Pons (tissue), 1 donor: ENCODE results near the gene SLC25A36.
"Not testable (repeated sequence)": the region's sequence is repeated elsewhere in the genome, so short reads cannot be mapped to it uniquely, and the experiment has no call there.

Experiments
- DNase-seq: peaks from one replicate; pipeline ENCODE4 v3.0.0-alpha.2; 2016; ENCODE audit warnings: low spot score

Gene SLC25A36

DNA sequence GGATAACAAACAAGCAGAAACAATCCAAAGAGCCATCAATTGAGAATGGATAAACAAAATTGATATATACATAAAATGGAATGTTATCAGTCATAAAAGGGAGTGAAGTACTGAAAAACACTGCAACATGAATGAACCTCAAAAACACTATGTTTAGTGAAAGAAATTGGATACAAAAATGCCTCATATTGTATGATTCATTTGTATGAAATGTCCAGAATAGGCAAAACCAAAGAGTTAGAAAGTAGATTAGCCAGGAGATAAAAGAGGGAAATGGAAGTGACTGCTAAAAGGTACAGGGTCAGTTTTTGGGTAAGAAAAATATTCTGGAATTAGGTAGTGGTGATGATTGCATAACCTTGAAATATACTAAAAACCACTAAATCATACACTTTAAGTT is 9.8 kb upstream of the SLC25A36 start:
- no peak for DNase-seq

DNA sequence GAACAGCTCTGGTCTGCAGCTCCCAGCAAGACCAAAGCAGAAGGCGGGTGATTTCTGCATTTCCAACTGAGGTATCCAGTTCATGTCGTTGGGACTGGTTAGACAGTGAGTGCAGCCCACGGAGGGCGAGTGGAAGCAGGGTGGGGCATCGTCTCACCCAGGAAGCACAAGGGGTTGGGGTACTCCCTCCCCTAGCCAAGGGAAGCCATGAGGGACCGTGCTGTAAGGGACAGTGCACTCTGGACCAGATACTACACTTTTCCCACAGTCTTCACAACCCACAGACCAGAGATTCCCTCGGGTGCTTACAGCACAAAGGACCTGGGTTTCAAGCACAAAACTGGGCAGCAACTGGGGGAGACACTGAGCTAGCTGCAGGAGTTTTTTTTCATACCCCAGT is 8.5 kb upstream of the SLC25A36 start:
- DNase-seq, result no peak

DNA sequence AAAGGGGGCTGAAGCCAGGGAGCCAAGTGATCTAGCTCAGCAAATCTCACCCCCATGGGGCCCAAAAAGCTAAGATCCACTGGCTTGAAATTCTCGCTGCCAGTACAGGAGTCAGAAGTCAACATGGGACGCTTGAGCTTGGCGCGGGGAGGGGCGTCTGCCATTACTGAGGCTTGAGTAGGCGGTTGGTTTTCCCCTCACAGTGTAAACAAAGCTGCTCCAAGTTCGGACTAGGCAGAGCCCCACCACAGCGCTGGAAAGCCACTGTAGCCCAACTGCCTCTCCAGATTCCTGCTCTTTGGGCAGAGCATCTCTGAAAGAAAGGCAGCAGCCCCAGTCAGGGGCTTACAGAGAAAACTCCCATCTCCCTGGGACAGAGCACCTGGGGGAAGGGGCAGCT is 8.1 kb upstream of the SLC25A36 start:
- no peak for DNase-seq

DNA sequence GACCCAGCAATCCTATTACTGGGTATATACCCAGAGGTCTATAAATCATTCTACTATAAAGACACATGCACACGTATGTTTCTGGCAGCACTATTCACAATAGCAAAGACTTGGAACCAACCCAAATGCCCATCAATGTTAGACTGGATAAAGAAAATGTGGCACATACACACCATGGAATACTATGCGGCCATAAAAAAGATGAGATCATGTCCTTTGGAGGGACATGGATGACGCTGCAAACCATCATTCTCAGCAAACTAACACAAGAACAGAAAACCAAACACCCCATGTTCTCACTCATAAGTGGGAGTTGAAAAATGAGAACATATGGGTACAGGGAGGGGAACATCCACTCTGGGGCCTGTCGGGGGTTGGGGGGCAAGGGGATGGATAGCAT is 2.3 kb upstream of the SLC25A36 start:
- not testable (repeated sequence) for DNase-seq

DNA sequence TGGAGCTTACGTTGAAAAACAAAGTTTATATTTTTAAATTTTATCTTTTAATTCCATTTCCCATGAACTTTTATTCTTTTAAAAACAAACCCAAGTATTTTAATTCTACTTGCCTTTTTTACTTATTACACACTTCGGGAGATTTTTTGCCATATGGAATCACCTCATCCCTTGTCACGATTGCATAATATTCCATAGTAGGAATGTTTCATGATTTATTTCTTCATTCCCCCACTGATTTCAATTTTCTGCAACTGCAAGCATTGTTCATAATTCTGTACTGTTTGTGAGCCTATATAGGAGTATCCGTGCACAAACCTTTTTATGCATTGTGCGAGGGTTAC is 574 bp upstream of the SLC25A36 start:
- DNase-seq, result no peak

DNA sequence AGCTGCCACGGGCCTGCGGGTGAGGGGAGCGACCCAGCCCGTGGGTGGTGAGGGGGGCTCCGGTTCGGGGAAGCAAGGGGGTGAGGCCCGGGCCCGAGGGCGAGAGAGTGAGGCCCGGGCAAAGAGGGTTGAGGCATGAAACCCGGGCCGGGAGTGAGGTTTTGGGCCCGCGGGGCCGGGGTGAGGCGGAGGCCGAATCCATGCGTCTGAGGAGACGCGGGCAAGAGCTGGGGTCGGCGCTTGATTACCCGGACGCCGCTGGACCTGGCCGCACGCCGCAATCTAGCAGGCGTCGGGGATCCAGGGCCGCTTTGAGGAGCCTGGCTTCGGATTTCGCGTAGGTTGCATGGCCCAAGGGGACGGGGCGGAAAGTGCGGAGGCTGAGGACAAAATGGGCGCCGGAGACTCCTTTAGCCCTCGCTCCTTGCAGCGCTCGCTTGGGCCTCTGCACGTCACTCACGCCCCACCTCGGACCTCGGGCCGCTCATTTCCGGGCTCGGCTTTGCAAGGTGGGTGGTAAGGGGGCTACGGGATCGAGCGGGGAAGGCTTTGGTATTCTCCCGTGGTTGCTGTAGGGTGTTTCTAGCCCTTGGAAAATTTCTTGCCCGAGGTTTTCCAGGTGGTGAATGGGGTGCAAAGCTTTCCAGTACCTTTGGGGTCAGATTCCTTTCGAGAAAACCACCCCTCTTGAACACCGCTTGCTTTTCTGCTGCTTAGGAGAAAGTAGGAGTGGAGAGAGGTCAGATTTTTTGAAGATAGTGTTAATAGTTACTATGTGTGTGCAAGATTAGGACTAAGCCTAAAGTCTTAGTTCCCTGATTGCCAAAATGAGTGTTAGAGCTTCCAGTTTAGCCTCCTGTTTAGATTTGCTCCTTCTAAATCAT is 827 bp downstream of the SLC25A36 start:
- peak; percentile 44 for DNase-seq

DNA sequence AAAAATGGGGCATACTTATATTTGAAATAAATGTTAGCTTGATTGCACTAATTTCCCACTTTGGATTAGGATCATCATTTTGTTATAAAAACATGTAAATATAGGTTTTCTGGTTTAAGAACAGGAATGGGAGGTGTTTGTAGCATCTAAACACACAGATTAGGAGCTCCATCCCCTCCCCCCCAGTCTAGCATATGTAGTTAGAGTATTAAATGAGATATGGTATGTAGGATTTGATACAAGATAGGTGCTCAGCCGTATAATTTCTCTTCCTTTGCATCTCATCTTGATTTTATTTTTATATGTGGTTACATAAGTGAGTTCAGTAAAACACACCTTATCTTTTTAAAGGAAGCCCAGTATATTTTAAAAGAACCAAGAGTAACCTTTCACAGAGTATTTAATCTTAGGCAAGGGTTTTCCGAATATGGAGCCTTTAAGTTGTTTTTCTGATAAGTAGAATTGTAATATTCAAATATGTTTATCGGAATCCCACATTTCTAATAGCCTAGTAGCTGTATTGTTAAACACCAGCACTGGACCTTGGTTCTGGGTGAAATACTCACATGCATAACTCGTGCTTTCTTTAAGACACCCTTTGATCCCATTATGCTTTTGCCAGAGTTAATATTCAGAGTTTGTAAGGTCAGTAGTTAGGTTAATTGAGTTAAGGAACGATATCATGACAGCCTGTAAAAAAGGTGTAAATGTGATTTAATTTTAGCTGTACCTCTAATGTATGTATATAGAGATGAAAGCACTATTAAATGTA is 2.3 kb downstream of the SLC25A36 start:
- DNase-seq, result no peak

DNA sequence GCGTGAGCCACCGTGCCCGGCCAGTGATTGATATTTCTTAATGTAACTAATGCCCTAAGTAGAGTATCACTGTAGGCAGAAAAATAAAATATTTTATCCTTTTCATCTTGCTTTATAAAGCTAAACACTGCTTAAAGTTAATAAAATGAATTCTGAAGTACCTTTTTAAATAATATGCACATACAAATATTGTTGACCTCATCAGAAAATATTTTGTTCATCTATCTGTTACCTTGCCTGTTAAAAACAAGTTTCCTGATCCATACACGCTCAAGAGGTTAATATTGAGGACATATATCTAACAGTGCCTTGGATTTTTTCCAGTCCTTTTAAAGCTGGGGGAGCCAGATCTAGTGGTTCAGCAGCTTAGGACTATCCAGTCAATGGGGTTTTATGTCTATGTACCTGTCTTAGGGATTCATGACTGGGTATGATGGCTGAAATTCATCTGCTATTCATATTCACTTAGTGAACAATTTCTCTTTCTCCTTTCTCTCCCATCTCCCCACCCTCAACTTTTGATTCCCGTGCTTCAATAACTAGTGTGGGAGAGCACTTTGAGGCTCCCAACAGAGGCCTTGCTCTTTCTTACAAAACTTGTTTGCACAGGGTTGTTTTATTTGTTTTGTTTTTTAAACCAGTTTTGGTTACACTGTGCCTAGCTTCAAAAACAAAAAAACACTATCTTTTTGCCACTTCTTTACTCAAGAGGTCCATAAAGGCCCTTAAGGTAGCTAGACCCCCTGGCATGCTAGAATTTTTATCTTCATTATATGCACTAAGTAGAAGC is 7.0 kb downstream of the SLC25A36 start:
- DNase-seq, result no peak

DNA sequence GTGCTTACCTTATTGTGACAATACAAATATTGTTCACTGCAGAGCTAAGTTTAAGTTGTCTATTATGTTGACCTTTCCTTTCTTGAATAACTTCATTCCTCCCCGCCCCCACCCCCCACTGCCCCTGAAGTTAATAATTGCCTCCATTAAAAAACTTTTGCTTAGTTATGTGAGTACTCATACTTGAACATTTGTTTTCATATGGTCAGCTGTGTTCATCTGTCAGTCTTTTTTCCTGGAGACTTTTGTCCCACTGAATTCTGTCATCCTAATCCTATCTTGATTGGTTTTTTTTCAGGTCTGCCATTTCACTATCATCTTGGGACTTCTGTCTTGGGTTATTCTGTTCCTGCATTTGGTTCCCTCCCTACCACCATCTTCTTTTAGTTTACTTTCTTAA is 8.5 kb downstream of the SLC25A36 start:
- no peak for DNase-seq

DNA sequence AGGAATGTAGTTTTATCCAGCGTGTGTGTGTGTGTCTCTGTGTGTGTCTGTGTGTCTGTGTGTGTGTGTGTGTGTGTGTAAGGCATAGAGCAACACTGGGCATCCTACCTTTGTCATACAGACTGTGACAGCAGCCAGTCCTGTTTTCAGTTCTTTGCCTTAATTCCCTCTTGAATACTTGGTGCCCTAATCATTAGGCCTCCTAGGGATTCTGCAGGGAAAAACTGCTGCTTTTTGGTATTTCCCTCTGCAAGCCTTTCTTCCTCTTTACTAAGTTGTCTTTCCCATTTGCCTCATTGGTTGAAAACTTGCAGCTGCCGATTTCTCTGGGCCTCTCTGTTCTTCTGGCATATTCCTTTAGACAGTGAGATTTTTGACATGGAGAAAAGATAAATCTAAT is 9.2 kb downstream of the SLC25A36 start:
- DNase-seq, result no peak

DNA sequence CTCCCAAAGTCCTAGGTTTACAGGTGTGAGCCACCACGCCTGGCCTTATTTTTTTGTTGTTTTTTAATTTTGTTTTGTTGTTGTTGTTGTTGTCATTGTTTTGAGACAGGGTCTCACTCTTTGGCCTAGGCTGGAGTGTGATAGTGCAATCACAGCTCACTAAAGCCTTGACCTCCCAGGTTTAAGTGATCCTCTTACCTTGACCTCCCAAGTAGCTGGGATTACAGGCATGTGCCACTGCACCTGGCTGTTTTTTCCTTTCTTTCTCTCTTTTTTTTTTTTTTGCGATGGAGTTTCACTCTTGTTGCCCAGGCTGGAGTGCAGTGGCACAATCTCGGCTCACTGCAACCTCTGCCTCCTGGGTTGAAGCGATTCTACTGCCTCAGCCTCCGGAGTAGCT is 10.1 kb downstream of the SLC25A36 start:
- DNase-seq, result not testable (repeated sequence)

DNA sequence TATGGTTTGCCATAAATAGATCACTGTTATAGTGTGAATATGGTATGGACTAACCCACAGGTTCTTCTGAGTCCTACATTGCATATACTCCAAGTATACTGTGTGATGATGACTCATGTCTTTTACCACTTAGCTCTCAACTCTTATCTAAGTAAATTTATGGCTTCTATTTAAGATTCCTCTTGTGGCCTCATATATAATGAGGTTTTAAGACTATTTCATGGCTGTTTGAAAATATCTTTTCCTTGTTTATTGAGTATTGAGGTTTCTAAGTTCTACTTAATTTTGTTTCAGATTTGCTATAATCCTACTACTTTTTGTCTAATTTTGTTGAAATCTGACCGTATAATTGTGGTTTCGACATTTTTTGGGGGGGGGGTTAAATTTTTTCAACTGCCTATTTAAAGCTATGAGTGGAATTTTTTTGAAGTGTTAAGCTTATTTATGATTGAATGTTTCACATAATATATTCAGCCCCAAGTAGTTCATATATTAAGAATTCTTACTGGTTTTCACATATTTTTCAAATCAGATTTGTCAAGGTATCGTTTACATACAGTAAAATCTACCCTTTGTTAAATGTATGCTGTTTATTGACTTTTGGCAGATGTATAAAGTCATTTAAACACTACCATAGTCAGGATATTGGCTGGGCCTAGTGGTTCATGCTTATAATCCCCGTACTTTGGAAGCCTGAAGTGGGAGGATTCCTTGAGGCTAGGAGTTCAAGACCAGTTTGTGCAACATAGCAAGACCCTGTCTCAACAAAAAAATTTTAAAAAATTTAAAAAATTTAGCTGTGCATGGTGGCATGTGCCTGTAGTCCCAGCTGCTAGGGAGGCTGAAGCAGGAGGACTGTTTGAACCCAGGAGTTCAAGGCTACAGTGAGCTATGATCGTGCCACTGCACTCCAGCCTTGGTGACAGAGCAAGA is 11.7 kb downstream of the SLC25A36 start:
- no peak for DNase-seq

DNA sequence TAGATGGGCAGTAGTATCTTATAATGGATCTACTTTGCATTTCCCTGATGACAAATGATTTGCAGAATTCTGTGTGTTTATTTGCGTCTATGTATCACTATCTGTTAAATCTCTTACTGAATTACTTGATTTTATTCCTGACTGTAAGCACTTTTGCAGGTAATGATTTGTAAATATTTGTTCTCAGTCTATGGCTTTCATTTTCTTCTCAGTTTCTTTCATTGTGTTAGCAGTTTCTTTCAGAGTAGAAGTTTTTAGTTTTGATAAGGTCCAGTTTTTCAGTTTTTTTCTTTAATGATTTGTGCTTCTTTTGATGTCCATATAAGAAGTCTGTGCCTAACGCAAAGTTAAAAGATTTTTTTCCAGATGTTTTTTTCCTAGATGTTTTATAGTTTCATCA is 12.9 kb downstream of the SLC25A36 start:
- DNase-seq, result no peak

DNA sequence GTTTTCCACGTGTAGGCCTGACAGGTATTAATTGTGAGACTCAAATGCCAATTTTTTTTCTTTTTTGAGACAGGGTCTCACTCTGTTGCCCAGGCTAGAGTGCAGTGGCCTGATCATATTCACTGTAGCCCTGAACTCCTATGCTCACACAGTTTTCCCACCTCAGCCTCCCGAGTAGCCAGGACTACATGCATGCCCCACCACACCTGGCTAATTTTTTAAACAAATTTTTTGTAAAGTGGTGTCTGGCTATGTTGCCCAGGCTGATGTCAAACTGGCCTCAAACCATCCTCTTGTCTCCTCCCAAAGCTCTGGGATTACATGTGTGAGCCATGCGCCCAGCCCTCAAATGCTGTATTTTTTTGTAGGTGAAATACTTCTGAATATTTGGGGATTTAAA is 14.0 kb downstream of the SLC25A36 start:
- no peak for DNase-seq

DNA sequence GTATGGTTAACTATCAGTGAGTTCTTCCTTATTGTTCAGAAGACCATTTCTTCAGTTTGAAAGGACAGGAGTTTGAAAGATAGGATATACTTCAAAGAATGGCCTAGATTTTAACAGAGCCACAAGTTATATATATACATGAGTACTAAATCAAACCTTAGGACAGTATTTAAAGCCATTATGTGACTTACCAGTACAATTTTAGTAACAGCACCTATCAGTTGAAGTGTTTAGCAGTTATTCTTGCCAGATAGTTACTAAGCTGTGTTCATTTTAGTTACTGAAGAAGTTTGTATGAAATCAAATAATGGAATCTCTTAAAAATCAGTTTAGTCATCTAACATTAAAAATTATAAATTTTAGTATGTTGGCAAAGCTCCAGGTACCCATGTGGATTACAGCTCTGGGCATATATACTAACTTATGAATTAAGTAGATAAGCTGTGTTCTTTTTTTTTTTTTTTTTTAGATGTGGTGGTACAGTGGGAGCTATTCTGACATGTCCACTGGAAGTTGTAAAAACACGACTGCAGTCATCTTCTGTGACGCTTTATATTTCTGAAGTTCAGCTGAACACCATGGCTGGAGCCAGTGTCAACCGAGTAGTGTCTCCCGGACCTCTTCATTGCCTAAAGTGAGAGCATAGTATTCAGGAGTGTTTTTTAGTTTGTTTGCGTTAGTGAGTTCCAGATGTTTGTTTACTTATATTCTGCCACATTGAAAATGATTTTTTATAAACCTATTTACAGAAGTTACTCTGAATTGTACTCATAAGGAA is 14.6 kb downstream of the SLC25A36 start:
- DNase-seq, result no peak

DNA sequence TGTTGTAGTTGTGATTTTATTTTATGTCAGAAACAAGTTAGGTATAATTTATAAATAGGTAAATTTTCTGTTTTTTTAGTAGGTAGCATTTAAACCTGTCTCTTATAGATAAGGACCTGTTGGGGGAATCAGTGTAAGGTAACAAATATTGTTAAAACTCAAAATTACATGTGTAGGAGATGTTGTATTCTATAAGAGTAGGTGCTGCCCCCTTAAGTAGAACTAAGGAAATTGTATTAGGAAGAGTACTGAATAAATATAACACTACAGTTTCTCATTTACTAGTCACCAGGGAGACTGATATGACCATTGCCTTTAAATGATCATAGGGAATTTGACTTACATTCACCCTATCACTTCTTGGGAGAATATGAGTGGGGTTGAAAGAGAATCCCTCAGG is 31.2 kb downstream of the SLC25A36 start:
- peak; percentile 7 for DNase-seq

DNA sequence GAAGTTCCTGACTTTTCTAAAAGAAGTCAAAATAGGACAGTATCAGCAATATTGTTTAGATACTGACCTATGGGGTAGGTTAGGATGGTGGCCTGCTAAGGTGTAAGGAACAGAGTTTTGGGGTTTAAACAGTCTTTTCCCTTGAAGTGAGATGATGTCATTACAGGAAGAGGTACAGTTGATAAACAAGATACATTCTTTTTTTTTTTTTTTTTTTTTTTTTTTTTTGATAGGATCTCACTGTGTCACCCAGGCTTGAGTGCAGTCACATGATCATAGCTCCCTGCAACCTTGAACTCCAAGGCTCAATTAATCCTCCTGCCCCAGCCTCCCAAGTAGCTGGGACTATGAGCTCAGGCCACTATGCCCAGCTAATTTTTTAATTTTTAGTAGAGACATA is 33.3 kb downstream of the SLC25A36 start:
- DNase-seq, result no peak

DNA sequence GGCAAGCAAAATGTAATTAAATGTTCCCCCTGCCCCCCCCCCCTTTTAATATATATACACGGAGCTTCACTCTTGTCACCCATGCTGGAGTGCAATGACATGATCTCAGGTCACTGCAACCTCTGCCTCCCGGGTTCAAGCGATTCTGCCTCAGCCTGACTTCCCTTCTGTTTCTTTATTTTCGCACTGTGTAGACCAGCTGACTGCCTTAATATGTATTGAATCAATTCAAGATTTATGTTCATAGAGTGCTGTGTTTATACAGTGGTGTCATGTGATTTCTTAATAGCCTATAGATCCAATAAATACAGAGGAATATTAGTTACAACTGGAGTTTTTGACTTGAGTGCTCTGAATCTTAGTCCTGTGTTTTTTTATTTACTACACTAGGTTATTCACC is 39.0 kb downstream of the SLC25A36 start:
- no peak for DNase-seq

DNA sequence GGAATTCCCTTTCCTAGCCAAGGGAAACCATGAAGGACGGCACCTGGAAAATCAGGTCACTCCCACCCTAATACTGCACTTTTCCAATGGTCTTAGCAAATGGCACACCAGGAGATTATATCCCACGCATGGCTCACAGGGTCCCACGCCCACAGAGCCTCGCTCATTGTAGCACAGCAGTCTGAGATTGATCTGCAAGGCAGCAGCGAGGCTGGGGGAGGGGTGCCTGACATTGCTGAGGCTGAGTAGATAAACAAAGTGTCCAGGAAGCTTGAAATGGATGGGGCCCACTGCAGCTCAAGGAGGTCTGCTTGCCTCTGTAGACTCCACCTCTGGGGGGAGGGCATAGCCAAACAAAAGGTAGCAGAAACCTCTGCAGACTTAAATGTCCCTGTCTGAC is 46.2 kb downstream of the SLC25A36 start:
- not testable (repeated sequence) for DNase-seq

DNA sequence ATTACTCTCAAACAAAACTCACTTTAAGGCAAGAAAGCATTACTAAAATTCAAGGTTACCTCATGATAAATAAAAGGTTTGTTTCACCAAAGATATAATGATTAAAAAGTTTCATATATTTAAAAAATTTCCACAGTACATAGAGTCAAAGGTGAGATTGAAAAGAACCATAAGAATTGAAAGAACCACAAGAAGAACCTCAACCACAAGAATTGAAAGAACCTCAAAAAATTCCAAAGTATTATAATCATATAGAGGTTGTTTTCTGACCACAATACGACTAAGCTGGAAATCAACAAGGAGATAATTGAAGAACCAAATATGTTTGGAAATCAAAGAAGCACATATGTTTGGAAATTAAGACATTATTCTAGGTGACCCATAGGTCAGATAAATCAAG is 52.7 kb downstream of the SLC25A36 start:
- DNase-seq, result no peak

DNA sequence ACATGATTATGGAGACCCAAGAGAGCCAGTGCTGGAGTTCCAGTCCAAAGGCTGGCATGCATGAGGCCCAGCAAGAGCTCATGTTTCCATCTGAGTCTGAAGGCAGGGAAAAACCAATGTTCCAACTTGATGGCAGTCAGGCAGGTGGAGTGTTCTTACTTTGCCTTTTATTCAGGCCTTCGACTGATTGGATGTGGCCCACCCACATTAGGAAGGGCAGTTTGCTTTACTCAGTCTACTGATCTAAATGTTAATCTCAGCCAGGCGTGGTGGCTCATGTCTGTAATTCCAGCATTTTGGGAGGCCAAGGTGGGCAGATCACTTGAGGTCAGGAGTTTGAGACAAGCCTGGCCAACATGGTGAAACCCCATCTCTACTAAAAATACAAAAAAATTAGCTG is 53.2 kb downstream of the SLC25A36 start:
- DNase-seq, result not testable (repeated sequence)
